D341Med (cell line): Measurements from ENCODE around the gene SND1.

Experiments
- DNase-seq: peaks from one replicate; pipeline ENCODE4 v3.0.0; 2012; ENCODE audit warnings: low spot score

SND1 gene

DNA sequence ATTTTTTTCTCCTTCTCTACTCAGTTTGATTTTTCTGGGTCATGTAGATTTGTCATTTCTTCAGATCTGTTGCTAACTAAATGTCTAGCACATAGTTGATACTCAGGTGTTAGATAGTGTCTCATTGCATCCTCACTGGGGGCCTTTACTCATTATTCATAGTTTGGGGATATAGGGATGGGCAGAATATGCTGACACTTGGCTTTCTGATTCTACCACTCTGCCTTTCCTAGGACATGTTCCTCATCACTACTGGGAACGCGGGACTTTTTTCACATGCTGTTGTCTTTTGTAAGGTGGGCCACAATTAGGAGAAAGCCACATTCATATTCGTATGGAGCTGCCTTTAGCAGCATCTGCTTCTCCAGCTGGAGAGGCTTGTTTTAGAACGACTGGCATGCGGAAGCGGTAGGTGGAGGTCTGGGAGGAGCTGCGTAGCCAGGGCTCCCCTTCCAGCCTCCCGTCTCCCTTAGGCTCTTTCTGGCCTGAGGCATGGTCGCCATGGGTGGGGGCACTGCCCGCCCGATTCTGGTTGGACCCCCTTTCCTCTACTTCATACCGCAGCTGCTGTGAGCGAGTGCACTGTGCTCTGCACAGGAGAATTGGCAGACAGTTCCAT, 78.8 kb downstream of the SND1 start:
- DNase-seq: no peak

DNA sequence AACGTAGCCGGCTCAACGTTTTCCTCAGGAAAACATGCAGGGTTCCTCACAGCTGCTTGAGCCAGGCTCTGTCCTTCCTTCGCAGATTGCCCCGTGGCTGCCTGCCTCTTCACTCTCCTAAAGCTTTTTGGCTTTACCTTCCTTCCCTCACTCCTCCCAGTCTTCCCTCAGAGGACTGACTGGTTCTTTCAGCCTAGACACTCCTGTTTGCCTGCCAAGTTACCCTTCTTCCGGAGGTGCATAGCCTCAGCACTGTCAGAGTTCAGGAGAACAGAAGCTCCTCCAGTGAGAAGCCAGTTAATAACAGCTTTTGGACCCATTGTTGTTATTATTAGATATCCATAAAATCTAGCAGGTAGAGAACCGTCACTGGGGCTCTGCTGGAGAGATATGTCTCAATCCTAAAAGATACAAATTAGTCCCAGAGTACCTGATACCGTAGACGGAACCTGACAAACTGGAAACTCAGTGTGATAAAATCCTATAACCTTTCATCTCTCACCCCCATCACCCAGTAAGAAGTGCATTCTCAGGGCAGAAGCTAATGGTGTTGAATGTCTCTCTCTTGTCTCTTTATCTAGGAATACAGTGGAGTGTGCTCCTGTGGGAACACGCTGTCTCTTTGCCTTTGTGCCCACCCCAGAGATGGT, 79.6 kb downstream of the SND1 start:
- no peak for DNase-seq

- DNase-seq: no peak
These were observed 80.3 kb downstream of the SND1 start for GRCh38 chr7:127732306-127732705.

- DNase-seq: no peak
These were observed 82.0 kb downstream of the SND1 start for GRCh38 chr7:127733986-127734385.

GRCh38 chr7:127736511-127736910, 84.5 kb downstream of the SND1 start:
- DNase-seq: peak; percentile 62

DNA sequence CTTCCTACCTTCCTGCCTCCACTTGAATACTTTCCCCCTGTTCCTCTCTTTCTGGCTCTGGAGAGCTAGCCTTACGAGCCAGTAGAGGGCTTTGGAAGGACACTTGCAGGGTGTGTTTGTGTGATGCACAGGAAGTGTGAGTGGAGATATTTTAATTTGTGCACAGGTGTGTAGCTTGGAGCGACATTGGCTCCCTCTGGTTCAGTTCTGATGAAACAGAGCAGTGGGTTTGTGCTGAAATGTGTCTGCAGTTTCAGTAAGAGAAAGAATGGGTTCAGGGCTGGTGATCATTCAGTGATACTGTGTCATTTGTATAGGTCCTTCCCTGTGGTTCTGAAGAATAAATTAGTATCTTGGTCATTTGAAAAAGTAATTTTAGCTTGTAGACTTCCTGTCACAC, 86.9 kb downstream of the SND1 start:
- no peak for DNase-seq

- no peak for DNase-seq
These were observed 89.9 kb downstream of the SND1 start for GRCh38 chr7:127741764-127742375.

- no peak for DNase-seq
These were observed 93.5 kb downstream of the SND1 start for GRCh38 chr7:127745445-127745844.

DNA sequence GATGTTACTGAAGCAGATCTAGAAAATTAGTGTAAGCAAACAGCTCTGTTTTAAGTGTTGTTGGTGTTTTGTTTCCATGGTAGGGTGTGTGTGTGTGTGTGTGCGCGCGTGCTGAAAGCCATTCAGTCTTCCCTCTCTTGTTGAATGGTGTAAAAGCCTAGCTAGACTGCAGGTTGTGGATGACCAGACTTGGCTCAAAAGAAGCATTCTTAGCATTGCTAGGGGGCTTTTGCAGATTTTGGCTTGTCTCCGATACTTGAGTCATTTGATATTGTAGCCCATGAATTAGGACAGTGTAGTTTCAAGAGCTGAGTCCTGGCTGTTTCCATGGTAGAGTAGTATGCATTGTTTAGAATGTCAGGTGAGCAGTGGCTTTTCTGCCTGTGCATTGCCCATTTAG, 99.1 kb downstream of the SND1 start:
- DNase-seq: no peak

- DNase-seq: no peak
These were observed 99.8 kb downstream of the SND1 start for GRCh38 chr7:127751490-127752448.

GRCh38 chr7:127752829-127753228, 100.8 kb downstream of the SND1 start:
- no peak for DNase-seq

DNA sequence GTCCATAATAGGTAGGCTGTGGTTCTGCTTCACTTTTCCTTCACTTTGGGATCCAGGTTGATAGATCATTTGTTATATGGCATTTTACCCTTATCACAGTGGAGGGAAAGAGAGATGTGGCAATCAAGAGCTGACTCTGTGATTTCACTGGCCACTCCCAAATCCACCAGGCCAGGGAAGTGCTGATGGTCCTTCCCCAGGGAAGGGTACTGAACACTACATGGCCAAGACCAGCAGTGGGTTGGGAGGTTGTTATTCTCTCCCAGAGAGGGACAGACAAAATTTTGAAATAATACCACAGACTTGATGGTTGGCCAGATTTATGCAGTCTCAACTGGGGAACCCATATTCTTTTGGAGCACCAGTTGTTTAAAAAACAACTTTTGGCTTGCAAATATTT, 102.5 kb downstream of the SND1 start:
- DNase-seq: no peak

GRCh38 chr7:127755521-127755920, 103.5 kb downstream of the SND1 start:
- no peak for DNase-seq

GRCh38 chr7:127755965-127756364, 104.0 kb downstream of the SND1 start:
- DNase-seq: no peak

DNA sequence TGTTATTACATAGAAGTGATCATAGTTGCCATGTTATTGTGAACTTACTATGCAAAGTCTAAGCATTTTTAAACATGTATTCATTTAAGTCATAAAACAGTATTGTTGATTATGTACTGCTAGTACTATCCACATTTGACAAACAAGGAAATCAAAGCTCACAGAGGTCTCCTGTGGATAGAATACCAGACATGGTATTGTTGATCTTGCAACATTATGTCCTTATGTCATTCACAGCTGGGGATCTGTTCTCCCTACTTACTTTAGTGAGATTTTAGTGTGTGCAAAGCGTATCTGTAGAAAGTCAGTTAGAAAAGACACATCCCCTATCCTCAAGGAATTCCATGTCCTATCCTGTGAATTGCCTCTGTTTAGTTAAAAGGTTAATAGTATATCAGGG, 106.1 kb downstream of the SND1 start:
- DNase-seq: no peak

DNA sequence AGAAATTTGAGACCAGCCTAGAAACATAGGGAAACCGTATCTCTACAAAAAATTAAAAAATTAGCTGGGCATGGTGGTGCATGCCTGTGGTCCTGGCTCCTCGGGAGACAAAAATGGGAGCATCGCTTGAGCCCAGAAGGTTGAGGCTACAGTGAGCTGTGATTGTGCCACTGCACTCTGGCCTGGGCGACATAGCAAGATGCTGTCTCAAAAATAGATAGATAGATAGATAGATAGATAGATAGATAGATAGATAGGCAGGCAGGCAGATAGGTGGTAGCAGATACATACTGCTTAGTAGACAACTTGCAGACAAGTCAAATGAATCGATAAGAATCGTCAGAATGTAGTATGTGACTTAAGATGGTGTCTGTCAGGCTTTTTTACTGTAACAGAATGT, 106.9 kb downstream of the SND1 start:
- no peak for DNase-seq

DNA sequence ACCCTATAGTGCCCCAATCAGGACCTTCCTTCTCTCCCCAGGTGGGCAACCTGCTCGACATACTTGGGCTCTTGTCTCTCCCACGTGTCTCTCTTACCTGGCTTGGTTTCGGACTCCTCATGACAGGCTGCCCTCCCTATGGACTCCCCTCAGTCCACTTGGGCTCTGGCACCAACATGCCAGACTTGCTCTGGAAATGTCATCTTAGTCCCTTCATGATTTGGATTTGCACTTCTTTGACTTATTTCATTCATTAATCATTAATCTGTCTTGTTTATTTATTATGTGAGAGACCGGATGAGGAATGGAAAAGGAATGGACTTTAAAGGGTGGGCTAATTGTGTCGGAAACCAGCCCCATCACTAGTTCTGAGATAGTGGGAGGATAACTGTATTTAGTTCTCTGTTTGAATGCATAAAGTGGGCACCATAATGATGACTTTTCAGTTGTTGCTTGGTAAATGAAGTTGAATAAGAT, 108.0 kb downstream of the SND1 start:
- DNase-seq: no peak

- DNase-seq: no peak
These were observed 108.5 kb downstream of the SND1 start for GRCh38 chr7:127760436-127761031.

- DNase-seq: no peak
These were observed 109.2 kb downstream of the SND1 start for GRCh38 chr7:127761196-127761595.

DNA sequence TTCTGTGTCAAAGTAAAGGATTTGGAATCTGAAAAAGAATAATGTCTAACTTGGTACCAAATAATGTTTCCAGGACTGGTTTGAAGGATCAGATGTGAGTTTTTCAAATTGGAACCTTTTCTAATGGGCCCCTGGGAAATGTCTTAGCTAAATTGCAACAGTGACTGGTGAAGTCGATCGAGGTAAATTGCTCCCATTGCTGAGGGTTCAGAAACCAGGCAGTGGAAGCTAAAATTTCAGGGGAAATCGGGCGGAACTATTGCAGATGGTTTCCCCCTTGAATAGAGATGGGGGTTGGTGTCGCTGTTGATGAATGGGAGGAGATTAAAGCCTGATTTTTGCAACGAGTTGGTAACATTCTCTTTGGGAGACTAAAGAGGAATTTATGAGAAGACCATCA, 112.7 kb downstream of the SND1 start:
- DNase-seq: no peak

DNA sequence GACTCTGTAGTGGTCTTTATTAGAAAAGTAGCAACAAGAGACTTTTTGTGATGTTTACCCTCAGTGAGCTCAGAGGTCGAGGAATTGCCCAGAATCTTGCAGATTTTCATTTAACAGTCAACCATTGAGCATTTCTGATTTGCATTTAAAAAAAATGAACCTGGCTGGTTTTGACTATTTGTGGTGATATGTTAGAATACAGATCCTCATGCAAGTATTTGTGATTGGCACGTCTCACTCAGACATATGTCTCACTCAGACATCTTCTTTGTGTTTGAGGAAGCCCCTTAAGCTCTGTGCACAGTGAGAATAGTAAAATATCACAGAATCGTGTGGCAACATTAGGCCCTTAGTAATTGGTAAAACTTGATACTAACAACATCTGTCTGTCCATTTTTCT, 113.2 kb downstream of the SND1 start:
- DNase-seq: no peak

DNA sequence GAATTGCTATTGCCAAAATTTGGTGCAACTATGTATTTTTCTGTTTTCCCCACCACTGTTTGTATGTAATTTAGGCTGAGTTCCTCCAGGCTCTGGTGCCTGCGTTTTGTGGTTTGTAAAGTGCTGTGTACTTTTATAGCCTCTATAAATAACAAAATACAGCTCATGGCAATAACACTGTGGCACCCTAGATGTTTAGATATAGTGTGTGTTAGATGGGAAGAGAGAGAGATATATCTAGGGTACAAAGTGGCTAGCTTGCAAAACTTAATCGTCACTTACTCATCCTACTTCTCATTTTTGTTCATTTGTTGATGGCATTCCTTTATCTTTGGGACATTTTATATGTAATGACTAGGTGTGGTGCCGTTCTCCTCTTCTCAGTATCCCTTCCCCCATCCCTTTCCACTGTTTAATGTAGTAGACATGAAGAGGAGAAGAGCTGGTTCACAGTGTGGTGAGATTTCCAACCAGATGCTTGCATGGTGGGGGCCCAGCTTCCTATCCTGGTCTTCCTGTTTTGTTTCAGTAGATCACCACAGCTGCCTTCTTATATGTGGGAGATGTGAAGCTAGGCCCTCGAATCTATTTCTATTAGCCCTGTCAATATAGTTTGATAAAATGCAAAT, 115.0 kb downstream of the SND1 start:
- DNase-seq: no peak
